LNCaP clone FGC (cell line): Measurements from ENCODE around the gene GALNS.

Source experiments
- DNase-seq: peaks from one replicate; pipeline ENCODE4 v3.0.0-alpha.2; 2011; ENCODE audit warnings: low read depth
- H3K4me3 ChIP-seq: 2 replicates; pipeline ENCODE4 v1.5.1; 2011; ENCODE audit warnings: mild to moderate bottlenecking, low read depth, low read length, control low read depth
- CTCF ChIP-seq: IDR thresholded peaks from 2 replicates; pipeline ENCODE4 v1.5.1; 2012; ENCODE audit warnings: mild to moderate bottlenecking; ENCODE audit not compliant: control insufficient read depth, insufficient read depth; ENCODE audit errors: extremely low read depth

GALNS gene

GRCh38 chr16:88855736-88856121, 1.0 kb downstream of the GALNS start:
- H3K4me3 ChIP-seq, result peak overlapping the region; percentile 82
- TF ChIP-seq CTCF, result no peak
- no peak for DNase-seq

DNA sequence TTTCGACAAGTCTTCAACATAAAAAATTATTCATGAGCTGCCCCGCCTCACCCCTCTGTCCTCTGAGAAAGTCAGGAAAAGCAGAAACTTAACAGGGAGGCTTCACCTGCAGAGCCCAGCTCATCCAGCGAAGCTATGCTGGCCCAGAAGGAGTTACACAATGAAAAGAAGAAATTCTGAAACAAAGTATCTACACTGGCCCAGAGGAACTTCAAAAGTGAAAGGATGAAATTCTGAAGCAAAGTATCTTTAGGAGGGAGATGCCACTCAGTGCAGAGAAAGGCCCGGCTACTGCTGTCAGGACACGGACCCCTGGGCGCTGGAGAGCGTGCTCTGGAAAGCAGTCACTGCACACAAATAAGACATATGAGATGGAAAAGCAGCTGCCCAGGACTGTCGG, 1.6 kb downstream of the GALNS start:
- no peak for DNase-seq
- no peak for TF ChIP-seq CTCF
- no peak overlapping the region for H3K4me3 ChIP-seq

GRCh38 chr16:88854306-88855111, 2.2 kb downstream of the GALNS start:
- TF ChIP-seq CTCF, result no peak
- H3K4me3 ChIP-seq, result no peak overlapping the region
- no peak for DNase-seq

GRCh38 chr16:88853325-88853941, 3.3 kb downstream of the GALNS start:
- no peak for DNase-seq
- H3K4me3 ChIP-seq, result no peak overlapping the region
- no peak for TF ChIP-seq CTCF

- H3K4me3 ChIP-seq, result no peak overlapping the region
- DNase-seq, result no peak
- TF ChIP-seq CTCF, result no peak
Observed at GRCh38 chr16:88851616-88852015, 5.1 kb downstream of the GALNS start.

GRCh38 chr16:88850531-88851199, 6.1 kb downstream of the GALNS start:
- no peak for TF ChIP-seq CTCF
- no peak for DNase-seq
- H3K4me3 ChIP-seq, result no peak overlapping the region
